Keratinocyte (primary cell): ENCODE results near the gene PRKCA. TPM values are rescaled to one million over a fixed set of nuclear protein-coding genes. Genes with fewer than 3 reads are reported as not detected.

Source experiments
- DNase-seq: peaks from one replicate; pipeline ENCODE4 v3.0.0-alpha.2; 2011; ENCODE audit warnings: low read depth, missing footprints, low spot score
- FAIRE-seq: peaks from 2 replicates; lab custom pipeline; 2011; peaks lifted over from hg19 to GRCh38; lab: Jason Lieb, UNC
- H2AFZ ChIP-seq: 2 replicates; pipeline ENCODE4 v1.6.0; 2012; ENCODE audit warnings: low read length, control low read depth, inconsistent platforms; ENCODE audit not compliant: control insufficient read depth
- H3K27ac ChIP-seq: 2 replicates; pipeline ENCODE4 v1.5.1; 2011; ENCODE audit warnings: low read length; ENCODE audit not compliant: control insufficient read depth, insufficient read depth
- H3K27me3 ChIP-seq: 3 replicates; pipeline ENCODE4 v1.6.0; 2011; ENCODE audit warnings: low read length; ENCODE audit not compliant: control insufficient read depth, insufficient read depth; ENCODE audit errors: extremely low read depth
- H3K36me3 ChIP-seq, 2 experiments: 2 replicates in 1 of 2; 3 replicates in 1 of 2; pipeline ENCODE4 v1.5.1; 2011; ENCODE audit warnings: low read length in 2 of 2, mild to moderate bottlenecking in 1 of 2; ENCODE audit not compliant: control insufficient read depth in 2 of 2, insufficient read depth in 2 of 2; ENCODE audit errors: extremely low read depth in 1 of 2
- H3K4me1 ChIP-seq: 3 replicates; pipeline ENCODE4 v1.5.1; 2011; ENCODE audit warnings: low read length; ENCODE audit not compliant: control insufficient read depth, insufficient read depth; ENCODE audit errors: extremely low read depth
- H3K4me2 ChIP-seq: 3 replicates; pipeline ENCODE4 v1.6.0; 2011; ENCODE audit warnings: low read depth, low read length; ENCODE audit not compliant: control insufficient read depth, insufficient read depth; ENCODE audit errors: extremely low read depth
- H3K4me3 ChIP-seq, 3 experiments: fragments of 200-600 bp in 1 of 3; sonication (generic) in 1 of 3; 2 replicates in 2 of 3; 3 replicates in 1 of 3; pipeline ENCODE4 v1.5.1; 2011 to 2016; ENCODE audit warnings: low read length in 3 of 3, mild to moderate bottlenecking in 3 of 3, control low read depth in 2 of 3, inconsistent platforms in 1 of 3, low read depth in 1 of 3, mixed read lengths in 1 of 3, mixed run types in 1 of 3, moderate library complexity in 1 of 3; ENCODE audit not compliant: control insufficient read depth in 2 of 3, insufficient read depth in 2 of 3; ENCODE audit errors: extremely low read depth in 1 of 3
- H3K79me2 ChIP-seq: 2 replicates; pipeline ENCODE4 v1.6.0; 2012; ENCODE audit warnings: low read length; ENCODE audit not compliant: control insufficient read depth, insufficient read depth
- H3K9ac ChIP-seq: 3 replicates; pipeline ENCODE4 v1.6.0; 2011; ENCODE audit warnings: low read length; ENCODE audit not compliant: control insufficient read depth, insufficient read depth; ENCODE audit errors: extremely low read depth
- H3K9me1 ChIP-seq: 3 replicates; pipeline ENCODE4 v1.6.0; 2011; ENCODE audit warnings: low read length; ENCODE audit not compliant: control insufficient read depth, insufficient read depth; ENCODE audit errors: extremely low read depth
- H3K9me3 ChIP-seq: 2 replicates; pipeline ENCODE4 v1.5.1; 2012; ENCODE audit warnings: low read depth, low read length; ENCODE audit not compliant: control insufficient read depth
- H4K20me1 ChIP-seq: 3 replicates; pipeline ENCODE4 v1.6.0; 2011; ENCODE audit warnings: low read length; ENCODE audit not compliant: control insufficient read depth, insufficient read depth; ENCODE audit errors: extremely low read depth
- EZH2 ChIP-seq: IDR thresholded peaks from one replicate; pipeline ENCODE4 v1.6.1; 2012; ENCODE audit warnings: inconsistent platforms, mild to moderate bottlenecking, low read length, moderate library complexity
- dilution Hi-C: fragments of 300-500 bp; cut with MboI; formaldehyde crosslinking; loops from one replicate; pipeline ENCODE4 v1.7.0; 2020; ENCODE audit warnings: low sequenced_read_pairs; ENCODE audit not compliant: extremely low pct_ligation_motif_present
- polyA plus RNA-seq, 5 experiments: library from polyadenylated mRNA; depleted of rRNA in 3 of 5; stranded (reverse) in 3 of 5; stranded (forward) in 1 of 5; unstranded in 1 of 5; fragments of >200 nt; gene quantifications; 1 replicate in 1 of 5; 2 replicates in 3 of 5; 3 replicates in 1 of 5; pipeline versions ENCODE4 v1.2.1 to v1.2.3, GENCODE V29; 2011 to 2012; ENCODE audit warnings: missing spikeins in 2 of 5, low read depth in 1 of 5, low replicate concordance in 1 of 5
- TF ChIP-seq, protein P1 (sequence below), 3 experiments: IDR thresholded peaks in 1 of 3; conservative IDR thresholded peaks in 1 of 3; optimal IDR thresholded peaks in 1 of 3; 2 replicates in 2 of 3; 3 replicates in 1 of 3; pipeline versions ENCODE3 to v1.5.1; 2011; ENCODE audit warnings: low read length in 3 of 3, mild to moderate bottlenecking in 3 of 3, moderate library complexity in 2 of 3, control low read depth in 1 of 3, inconsistent platforms in 1 of 3; ENCODE audit not compliant: insufficient read depth in 2 of 3; ENCODE audit errors: extremely low read depth in 1 of 3

PRKCA gene
- polyA plus RNA-seq, 1 donor (not counting 4 experiments of a cell fraction or from before 2014, with no cell fraction given): 3.6 TPM

DNA sequence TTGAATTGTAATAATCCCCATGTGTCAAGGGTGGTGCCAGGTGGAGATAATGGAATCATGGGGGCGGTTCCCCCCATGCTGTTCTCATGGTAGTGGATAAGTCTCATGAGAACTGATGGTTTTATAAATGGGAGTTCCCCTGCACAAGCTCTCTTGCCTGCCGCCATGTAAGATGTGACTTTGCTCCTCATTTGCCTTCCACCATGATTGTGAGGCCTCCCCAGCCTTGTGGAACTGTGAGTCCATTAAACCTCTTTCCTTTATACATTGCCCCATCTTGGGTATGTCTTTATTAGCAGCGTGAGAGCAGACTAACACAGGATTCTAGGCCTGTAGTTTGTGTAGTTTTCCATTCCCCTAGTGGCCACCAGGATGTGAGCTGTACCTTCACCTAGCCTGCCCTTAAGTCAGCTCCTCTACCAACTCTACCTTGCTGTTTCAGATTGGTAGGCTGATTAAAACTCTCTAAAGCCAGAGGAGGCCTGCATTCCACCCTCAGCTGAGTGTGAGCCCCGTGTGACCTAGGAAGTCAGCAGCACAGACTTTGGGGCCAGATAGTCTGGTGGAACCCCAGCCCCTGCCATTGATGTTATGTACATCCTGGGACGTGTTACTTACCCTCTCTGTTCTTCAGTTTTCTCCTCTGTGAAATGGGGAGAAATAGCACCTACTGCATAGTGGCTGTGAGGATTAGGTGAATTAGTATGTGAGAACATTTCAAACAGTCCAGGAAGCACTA, 280.1 kb downstream of the PRKCA start:
- Histone ChIP-seq H3K4me2 (no peak overlapping the region), H4K20me1 (no peaks in the 10 kb centered on the region), H3K27ac (no peak overlapping the region), H3K9me1 (no peaks in the 10 kb centered on the region), H3K4me3 (no peak overlapping the region), H3K4me1 (no peaks in the 10 kb centered on the region), H3K27me3 (no peaks in the 10 kb centered on the region), H2AFZ (no peak overlapping the region), H3K9ac (no peak overlapping the region), H3K79me2 (no peaks in the 10 kb centered on the region), H3K36me3 (no peaks in the 10 kb centered on the region), H3K9me3 (no peaks in the 10 kb centered on the region)
- FAIRE-seq (no peak), DNase-seq (no peak)
- dilution Hi-C loops: no loop called here
- no peak for TF ChIP-seq EZH2
- TF ChIP-seq, protein P1, sequence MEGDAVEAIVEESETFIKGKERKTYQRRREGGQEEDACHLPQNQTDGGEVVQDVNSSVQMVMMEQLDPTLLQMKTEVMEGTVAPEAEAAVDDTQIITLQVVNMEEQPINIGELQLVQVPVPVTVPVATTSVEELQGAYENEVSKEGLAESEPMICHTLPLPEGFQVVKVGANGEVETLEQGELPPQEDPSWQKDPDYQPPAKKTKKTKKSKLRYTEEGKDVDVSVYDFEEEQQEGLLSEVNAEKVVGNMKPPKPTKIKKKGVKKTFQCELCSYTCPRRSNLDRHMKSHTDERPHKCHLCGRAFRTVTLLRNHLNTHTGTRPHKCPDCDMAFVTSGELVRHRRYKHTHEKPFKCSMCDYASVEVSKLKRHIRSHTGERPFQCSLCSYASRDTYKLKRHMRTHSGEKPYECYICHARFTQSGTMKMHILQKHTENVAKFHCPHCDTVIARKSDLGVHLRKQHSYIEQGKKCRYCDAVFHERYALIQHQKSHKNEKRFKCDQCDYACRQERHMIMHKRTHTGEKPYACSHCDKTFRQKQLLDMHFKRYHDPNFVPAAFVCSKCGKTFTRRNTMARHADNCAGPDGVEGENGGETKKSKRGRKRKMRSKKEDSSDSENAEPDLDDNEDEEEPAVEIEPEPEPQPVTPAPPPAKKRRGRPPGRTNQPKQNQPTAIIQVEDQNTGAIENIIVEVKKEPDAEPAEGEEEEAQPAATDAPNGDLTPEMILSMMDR (optimal IDR thresholded peaks at IDR 0.05 in 1 of 3, IDR thresholded peaks at IDR 0.05 in 1 of 3, conservative IDR thresholded peaks at IDR 0.05 in 1 of 3; ENCODE audit: extremely low read depth in 1 of 3, insufficient read depth in 2 of 3, low read length in 3 of 3): no peak

DNA sequence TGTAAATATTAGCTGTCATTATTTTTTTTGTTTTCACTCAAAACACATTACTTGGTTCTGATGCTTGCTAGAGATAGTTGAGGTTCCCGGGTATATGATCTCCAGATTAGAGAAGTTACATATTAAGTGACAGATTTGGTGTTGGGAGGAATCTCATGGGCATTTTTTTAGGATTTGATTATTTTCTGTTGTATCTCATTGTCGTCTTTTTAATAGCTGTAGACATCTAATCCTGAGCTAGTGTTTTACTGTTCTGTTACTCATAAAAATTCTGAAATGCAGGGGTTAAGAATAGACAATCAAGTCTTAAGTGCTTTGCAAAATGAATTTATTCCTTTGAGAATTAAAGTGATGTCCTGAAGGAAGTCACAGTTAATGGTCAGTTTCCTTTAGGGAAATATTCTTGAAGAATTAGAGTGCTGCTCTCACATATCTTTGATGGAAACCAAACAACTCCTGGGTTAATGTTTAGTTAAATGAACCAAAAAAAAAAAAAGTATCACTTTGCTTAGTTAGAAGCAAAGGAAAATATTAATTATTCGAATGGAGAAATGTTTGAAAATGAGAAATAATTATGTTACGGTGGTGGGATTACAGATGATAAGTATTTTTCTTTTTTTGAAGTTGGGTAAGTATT, 280.8 kb downstream of the PRKCA start:
- H4K20me1 ChIP-seq: no peaks in the 10 kb centered on the region
- no peak overlapping the region for H3K4me3 ChIP-seq
- no peak overlapping the region for H3K9ac ChIP-seq
- H3K36me3 ChIP-seq: no peaks in the 10 kb centered on the region
- dilution Hi-C loops: no loop called here
- TF ChIP-seq, protein P1 (optimal IDR thresholded peaks at IDR 0.05 in 1 of 3, IDR thresholded peaks at IDR 0.05 in 1 of 3, conservative IDR thresholded peaks at IDR 0.05 in 1 of 3; ENCODE audit: extremely low read depth in 1 of 3, insufficient read depth in 2 of 3, low read length in 3 of 3): no peak
- TF ChIP-seq EZH2: no peak
- no peak overlapping the region for H3K4me2 ChIP-seq
- H3K9me1 ChIP-seq: no peaks in the 10 kb centered on the region
- no peak for FAIRE-seq
- no peak for DNase-seq
- no peak overlapping the region for H2AFZ ChIP-seq
- H3K9me3 ChIP-seq: no peaks in the 10 kb centered on the region
- no peaks in the 10 kb centered on the region for H3K79me2 ChIP-seq
- H3K4me1 ChIP-seq: no peaks in the 10 kb centered on the region
- no peaks in the 10 kb centered on the region for H3K27me3 ChIP-seq
- H3K27ac ChIP-seq: no peak overlapping the region
